Psoas muscle (tissue), 8 donors: ENCODE measurements around the gene PRPF8. TPM values are rescaled to one million over a fixed set of nuclear protein-coding genes. Genes with fewer than 3 reads are reported as not detected.
"Not testable (repeated sequence)": the region's sequence is repeated elsewhere in the genome, so short reads cannot be mapped to it uniquely, and the experiment has no call there.

Source experiments
- ATAC-seq, 4 donors: fragments of 200-7000 bp; cut with Tn5 transposase; one replicate each; pipeline ENCODE4 v1.9.1; 2020; ENCODE audit warnings: moderate library complexity in 3 of 4, mild to moderate bottlenecking in 2 of 4
- DNase-seq, 2 donors: peaks; one replicate each; pipeline ENCODE4 v3.0.0-alpha.2; 2020
- H3K27ac ChIP-seq: fragments of 200-600 bp; one replicate; pipeline ENCODE4 v1.8.0; 2022
- H3K27me3 ChIP-seq, 3 donors: fragments of 200-600 bp in 1 of 3; one replicate each; pipeline versions ENCODE4 v1.6.1 to v1.8.0; 2013 to 2022; ENCODE audit warnings: low read length in 2 of 3, mild to moderate bottlenecking in 2 of 3, moderate library complexity in 1 of 3; ENCODE audit not compliant: insufficient read depth in 3 of 3
- H3K36me3 ChIP-seq, 2 donors: fragments of 200-600 bp in 1 of 2; one replicate each; pipeline versions ENCODE4 v1.6.1 to v1.8.0; 2013 to 2022; ENCODE audit warnings: low read depth in 1 of 2, mild to moderate bottlenecking in 1 of 2, moderate library complexity in 1 of 2; ENCODE audit not compliant: insufficient read depth in 1 of 2
- H3K4me1 ChIP-seq: fragments of 200-600 bp; one replicate; pipeline ENCODE4 v1.8.0; 2022
- H3K4me3 ChIP-seq: fragments of 200-600 bp; one replicate; pipeline ENCODE4 v1.8.0; 2022; ENCODE audit warnings: mild to moderate bottlenecking
- H3K9me3 ChIP-seq: fragments of 200-600 bp; one replicate; pipeline ENCODE4 v1.8.0; 2022
- CTCF ChIP-seq: fragments of 200-600 bp; IDR thresholded peaks from one replicate; pipeline ENCODE4 v1.8.0; 2022; ENCODE audit warnings: antibody characterized with exemption
- WGBS, 3 donors: extraction: QIAGEN DNeasy Blood & Tissue Kit; methylation state at CpG; one replicate each; pipeline versions ENCODE4 v1.1.6 to v1.1.7; 2013; 5-methylcytosine and 5-hydroxymethylcytosine counted together
- intact Hi-C, 2 donors: fragments of 100-400 bp; cut with DNase I; formaldehyde crosslinking; loops; one replicate each; pipeline versions ENCODE4 v1.11.0 to v1.14.2; 2022
- polyA plus RNA-seq, 3 donors: library from polyadenylated mRNA; stranded (reverse); fragments of 200-250 nt; gene quantifications; one replicate each; pipeline ENCODE4 v1.2.3, GENCODE V29; 2013
- total RNA-seq, 4 donors: library from RNA; stranded (reverse); fragmentation: NEBNext Ultra II Directional in 2 of 4; extraction: Animal tissue kit (Norgen Biotek cat#: 25700) in 2 of 4; gene quantifications; one replicate each; pipeline versions ENCODE4 v1.2.1 to v1.2.4, GENCODE V29; 2021 to 2023
- donor health status: healthy with polysubstance abuse.
- donor health status: DM: no; HTN: no; CAD: no; lungs with moderate emphysema.
- donor health status: Bipolar disorder and iron deficiency.
- donor health status: healthy.
- donor health status: DM: yes; HTN: yes; CAD: no.
- donor health status: DM: no; HTN: no; CAD: no.
- donor health status: DM: no; HTN: no; CAD: no.
- donor health status: DM: yes; HTN: yes; CAD: no.

PRPF8 gene
- total and polyA plus RNA-seq, 7 donors: 84.8 to 305 (median 218) TPM

GRCh38 chr17:1724351-1724868 is 39.7 kb upstream of the PRPF8 start, which contains the start of gene WDR81:
Gene WDR81, plus strand, starts transcription at chr17:1724704. Its CDS starts 256 bp downstream, at chr17:1724960.
- Histone ChIP-seq H3K4me3 (peak within 1 kb of the TSS; percentile 82), H3K36me3 (peaks cover 0 to 29% of the 10 kb centered on the region in 2 donors), H3K4me1 (peaks cover 57% of the 10 kb centered on the region), H3K27me3 (no peaks in the 10 kb centered on the region), H3K27ac (peak within 1 kb of the TSS; percentile 94), H3K9me3 (no peaks in the 10 kb centered on the region)
- intact Hi-C loops: no loop called here
- peak; percentile 95 to 97 for DNase-seq
- ATAC-seq: peak; percentile 72 to 86 (median 81)
- no peak for TF ChIP-seq CTCF
- 0% methylated on average over 34 to 57 of the region's 57 CpGs for WGBS, 3 donors

- 87 to 97% (median 94%) methylated on average over 8 of the region's 8 CpGs for WGBS, 3 donors
- ATAC-seq, H3K9me3 ChIP-seq, DNase-seq, intact Hi-C loops, H3K4me3 ChIP-seq, H3K27me3 ChIP-seq: not testable (repeated sequence)
- Histone ChIP-seq H3K36me3 (peaks cover 0 to 10% of the 10 kb centered on the region in 2 donors), H3K27ac (peak overlapping the region; percentile 94), H3K4me1 (peaks cover 56% of the 10 kb centered on the region)
Measured at GRCh38 chr17:1722022-1722421, 37.4 kb upstream of the PRPF8 start.

- TF ChIP-seq CTCF: peak; percentile 96
- Histone ChIP-seq H3K4me3 (no peak overlapping the region), H3K27me3 (no peaks in the 10 kb centered on the region), H3K9me3 (no peaks in the 10 kb centered on the region), H3K4me1 (peaks cover 45% of the 10 kb centered on the region), H3K27ac (peak overlapping the region; percentile 100), H3K36me3 (no peaks in the 10 kb centered on the region)
- ATAC-seq: no peak
- peak in 1 of 2 donors; percentile 72 for DNase-seq
- WGBS, 3 donors: 17 to 42% (median 30%) methylated on average over 11 of the region's 11 CpGs
- intact Hi-C loops: loop anchor here in 1 of 2 donors (1.0 to 2.0 kb wide), 2 partner anchors 42 to 63 kb away; partner anchors contain the start of gene SERPINF1
Measured at GRCh38 chr17:1720856-1721386, 36.3 kb upstream of the PRPF8 start.

- Histone ChIP-seq H3K36me3 (peaks cover 0 to 8% of the 10 kb centered on the region in 2 donors), H3K9me3 (no peaks in the 10 kb centered on the region), H3K27me3 (no peaks in the 10 kb centered on the region), H3K27ac (peak overlapping the region; percentile 100), H3K4me3 (peak overlapping the region; percentile 97), H3K4me1 (peaks cover 33% of the 10 kb centered on the region)
- ATAC-seq (no peak), DNase-seq (peak in 1 of 2 donors; percentile 65)
- 25 to 44% (median 33%) methylated on average over 19 of the region's 19 CpGs for WGBS, 3 donors
- TF ChIP-seq CTCF: no peak
- intact Hi-C loops: loop anchor here in 1 of 2 donors (5.0 kb wide), 1 partner anchor 149 kb away; no protein-coding TSS in a partner anchor
Measured at GRCh38 chr17:1718362-1719165, 33.9 kb upstream of the PRPF8 start.
